Cardiac fibroblast (primary cell): Measurements from ENCODE around the gene DHRS7B.
A peak's percentile ranks its signal among the peaks of the same experiment; 100 is the strongest.

ENCODE experiments used
- DNase-seq, 2 donors: peaks; one replicate each; pipeline versions ENCODE4 v3.0.0 to v3.0.0-alpha.2; 2010; ENCODE audit warnings: low read depth in 2 of 2
- H3K4me3 ChIP-seq, 2 donors: replicated peaks in 1 of 2; 1 replicate in 1 of 2; 2 replicates in 1 of 2; pipeline ENCODE4 v1.5.1; 2011; ENCODE audit warnings: low read depth in 2 of 2, low read length in 2 of 2, mild to moderate bottlenecking in 2 of 2, moderate library complexity in 1 of 2
- CTCF ChIP-seq: IDR thresholded peaks from one replicate; pipeline ENCODE4 v1.5.1; 2011; ENCODE audit warnings: low read depth, mild to moderate bottlenecking, low read length, inconsistent platforms

The DHRS7B gene

GRCh38 chr17:21172846-21173245 is 46.1 kb downstream of the DHRS7B start:
- H3K4me3 ChIP-seq = no peak overlapping the region
- no peak for TF ChIP-seq CTCF
- DNase-seq = no peak

- DNase-seq = no peak
- no peak overlapping the region for H3K4me3 ChIP-seq
- TF ChIP-seq CTCF = no peak
Measured at GRCh38 chr17:21173543-21173942, 46.8 kb downstream of the DHRS7B start.

- no peak for DNase-seq
- no peak for TF ChIP-seq CTCF
- H3K4me3 ChIP-seq = no peak overlapping the region
Measured at GRCh38 chr17:21174186-21174585, 47.4 kb downstream of the DHRS7B start.

- TF ChIP-seq CTCF = no peak
- DNase-seq = peak; percentile 20 to 31
- no peak overlapping the region for H3K4me3 ChIP-seq
Measured at GRCh38 chr17:21174713-21175112, 47.9 kb downstream of the DHRS7B start.

- TF ChIP-seq CTCF = no peak
- DNase-seq = no peak
- H3K4me3 ChIP-seq = no peak overlapping the region
Measured at GRCh38 chr17:21176773-21177395, 50.1 kb downstream of the DHRS7B start.

GRCh38 chr17:21177401-21177800 is 50.6 kb downstream of the DHRS7B start:
- no peak for TF ChIP-seq CTCF
- no peak for DNase-seq
- no peak overlapping the region for H3K4me3 ChIP-seq
